Loucy (cell line): ENCODE measurements around the gene HSPA2.

Experiments used
- H2AFZ ChIP-seq: fragments of 200-600 bp; sonication (generic); 2 replicates; pipeline ENCODE4 v1.6.0; 2016; ENCODE audit warnings: antibody characterized with exemption, mild to moderate bottlenecking, low read length, moderate library complexity
- H3F3A ChIP-seq: fragments of 200-600 bp; 2 replicates; pipeline ENCODE4 v1.6.0; 2016; ENCODE audit warnings: antibody characterized with exemption, low read depth, mild to moderate bottlenecking
- H3K27me3 ChIP-seq: fragments of 200-600 bp; sonication (generic); 2 replicates; pipeline ENCODE4 v1.6.1; 2014; ENCODE audit warnings: low read length, mild to moderate bottlenecking; ENCODE audit not compliant: insufficient read depth, poor library complexity, severe bottlenecking
- H3K36me3 ChIP-seq: fragments of 200-600 bp; sonication (generic); 2 replicates; pipeline ENCODE4 v1.6.1; 2016; ENCODE audit warnings: low read length; ENCODE audit not compliant: insufficient read depth
- H3K4me1 ChIP-seq: fragments of 200-600 bp; sonication (generic); 2 replicates; pipeline ENCODE4 v1.5.1; 2014; ENCODE audit warnings: low read length, mild to moderate bottlenecking; ENCODE audit not compliant: insufficient read depth, poor library complexity, severe bottlenecking
- H3K4me2 ChIP-seq: fragments of 200-600 bp; sonication (generic); 2 replicates; pipeline ENCODE4 v1.6.0; 2014; ENCODE audit warnings: antibody characterized with exemption, low read length, low read depth, mild to moderate bottlenecking; ENCODE audit not compliant: poor library complexity, severe bottlenecking
- H3K4me3 ChIP-seq: fragments of 200-600 bp; sonication (generic); 2 replicates; pipeline ENCODE4 v1.5.1; 2014; ENCODE audit warnings: low read length, mild to moderate bottlenecking, mixed read lengths; ENCODE audit not compliant: poor library complexity, severe bottlenecking
- H3K79me2 ChIP-seq: fragments of 200-600 bp; sonication (generic); 2 replicates; pipeline ENCODE4 v1.6.1; 2014; ENCODE audit warnings: low read length; ENCODE audit not compliant: insufficient read depth
- H3K9ac ChIP-seq: fragments of 200-600 bp; sonication (generic); 2 replicates; pipeline ENCODE4 v1.6.0; 2014; ENCODE audit warnings: mild to moderate bottlenecking, low read depth, low read length, moderate library complexity; ENCODE audit not compliant: poor library complexity, severe bottlenecking
- H3K9me2 ChIP-seq: fragments of 200-600 bp; sonication (generic); replicated peaks from 2 replicates; pipeline ENCODE4 v1.6.1; 2016; ENCODE audit warnings: low read depth, low read length, mixed read lengths
- H3K9me3 ChIP-seq: fragments of 200-600 bp; sonication (generic); 2 replicates; pipeline ENCODE4 v1.6.1; 2014; ENCODE audit warnings: mild to moderate bottlenecking, antibody characterized with exemption, low read length, low read depth; ENCODE audit not compliant: insufficient read depth
- H4K20me1 ChIP-seq: fragments of 200-600 bp; sonication (generic); 2 replicates; pipeline ENCODE4 v1.6.0; 2014; ENCODE audit warnings: antibody characterized with exemption, low read length, mild to moderate bottlenecking; ENCODE audit not compliant: insufficient read depth, poor library complexity, severe bottlenecking
- CTCF ChIP-seq: fragments of 200-600 bp; sonication (generic); conservative IDR thresholded peaks from 2 replicates; pipeline ENCODE4 v1.5.1; 2014; ENCODE audit warnings: mild to moderate bottlenecking, antibody characterized with exemption, low read length
- EZH2phosphoT487 ChIP-seq: fragments of 200-600 bp; IDR thresholded peaks from 2 replicates; pipeline ENCODE4 v1.6.1; 2018; ENCODE audit warnings: antibody characterized with exemption, mild to moderate bottlenecking, moderate library complexity, borderline replicate concordance

The HSPA2 gene

GRCh38 chr14:64531567-64531966 is 9.0 kb upstream of the HSPA2 start:
- no peaks in the 10 kb centered on the region for H3F3A ChIP-seq
- no peaks in the 10 kb centered on the region for H3K4me1 ChIP-seq
- H3K4me2 ChIP-seq = no peak overlapping the region
- no peaks in the 10 kb centered on the region for H3K9me3 ChIP-seq
- peaks cover 2% of the 10 kb centered on the region; the same call in 1 of the 2 replicates for H3K36me3 ChIP-seq
- no peak overlapping the region for H3K9ac ChIP-seq
- H2AFZ ChIP-seq = no peak overlapping the region
- H3K27me3 ChIP-seq = no peaks in the 10 kb centered on the region
- H4K20me1 ChIP-seq = no peaks in the 10 kb centered on the region
- no peaks in the 10 kb centered on the region for H3K79me2 ChIP-seq
- H3K9me2 ChIP-seq = no peaks in the 10 kb centered on the region
- no peak for TF ChIP-seq CTCF
- no peak for TF ChIP-seq EZH2phosphoT487
- H3K4me3 ChIP-seq = no peak overlapping the region

GRCh38 chr14:64536488-64537245 is 3.9 kb upstream of the HSPA2 start:
- Histone ChIP-seq H3K79me2 (no peaks in the 10 kb centered on the region), H3K9me2 (no peaks in the 10 kb centered on the region), H4K20me1 (no peaks in the 10 kb centered on the region), H3F3A (no peaks in the 10 kb centered on the region), H3K9ac (no peak overlapping the region), H3K4me3 (no peak overlapping the region), H2AFZ (no peak overlapping the region), H3K27me3 (no peaks in the 10 kb centered on the region), H3K9me3 (no peaks in the 10 kb centered on the region), H3K4me1 (no peaks in the 10 kb centered on the region), H3K4me2 (no peak overlapping the region), H3K36me3 (no peaks in the 10 kb centered on the region)
- no peak for TF ChIP-seq EZH2phosphoT487
- TF ChIP-seq CTCF = no peak

GRCh38 chr14:64541261-64541971 is 875 bp downstream of the HSPA2 start:
- TF ChIP-seq CTCF (no peak), EZH2phosphoT487 (no peak)
- Histone ChIP-seq H3F3A (no peaks in the 10 kb centered on the region), H4K20me1 (no peaks in the 10 kb centered on the region), H3K4me3 (no peak overlapping the region), H3K9me2 (no peaks in the 10 kb centered on the region), H3K27me3 (no peaks in the 10 kb centered on the region), H3K9me3 (no peaks in the 10 kb centered on the region), H3K4me1 (no peaks in the 10 kb centered on the region), H3K9ac (no peak overlapping the region), H3K36me3 (no peaks in the 10 kb centered on the region), H2AFZ (no peak overlapping the region), H3K4me2 (no peak overlapping the region), H3K79me2 (no peaks in the 10 kb centered on the region)
